ENCODE data around the gene KIF2A. TPM values are rescaled to one million over a fixed set of nuclear protein-coding genes. Genes with fewer than 3 reads are reported as not detected.

Gene KIF2A
- total RNA-seq, 2 experiments from 2014 or later, result 224 to 306 TPM

GRCh38 chr5:62271870-62272269, 34.1 kb upstream of the KIF2A start:
- ATAC-seq (no peak), DNase-seq (no peak)
- Mint-ChIP-seq H3K27me3 (no peaks in the 10 kb centered on the region), H3K36me3 (ENCODE audit: low read depth) (no peaks in the 10 kb centered on the region), H3K27ac (peak overlapping the region; percentile 53), H3K4me1 (peaks cover 29% of the 10 kb centered on the region), H3K9me3 (ENCODE audit: low read depth) (no peaks in the 10 kb centered on the region), H3K4me3 (no peak overlapping the region)
- intact Hi-C loops (cut with DNase I, micrococcal nuclease), result no loop called here
- ChIA-PET POLR2A (no interaction called here), CTCF (interaction anchor here (0.6 to 1.1 kb wide), 4 partner anchors 47 to 221 kb away, joined by 3 to 4 read pairs (median 3); no protein-coding TSS in a partner anchor)

GRCh38 chr5:62273687-62274086, 32.3 kb upstream of the KIF2A start:
- H3K27ac Mint-ChIP-seq, result peak overlapping the region; percentile 19
- peaks cover 31% of the 10 kb centered on the region for H3K4me1 Mint-ChIP-seq
- H3K4me3 Mint-ChIP-seq, result no peak overlapping the region
- H3K27me3 Mint-ChIP-seq, result no peaks in the 10 kb centered on the region
- ATAC-seq (no peak), DNase-seq (no peak)
- no peaks in the 10 kb centered on the region for H3K9me3 Mint-ChIP-seq (ENCODE audit: low read depth)
- ChIA-PET POLR2A (no interaction called here), CTCF (interaction anchor here (0.6 to 1.8 kb wide), 5 partner anchors 10 to 49 kb away, joined by 4 to 7 read pairs (median 4); no protein-coding TSS in a partner anchor)
- intact Hi-C loops (cut with DNase I, micrococcal nuclease), result no loop called here
- no peaks in the 10 kb centered on the region for H3K36me3 Mint-ChIP-seq (ENCODE audit: low read depth)

DNA sequence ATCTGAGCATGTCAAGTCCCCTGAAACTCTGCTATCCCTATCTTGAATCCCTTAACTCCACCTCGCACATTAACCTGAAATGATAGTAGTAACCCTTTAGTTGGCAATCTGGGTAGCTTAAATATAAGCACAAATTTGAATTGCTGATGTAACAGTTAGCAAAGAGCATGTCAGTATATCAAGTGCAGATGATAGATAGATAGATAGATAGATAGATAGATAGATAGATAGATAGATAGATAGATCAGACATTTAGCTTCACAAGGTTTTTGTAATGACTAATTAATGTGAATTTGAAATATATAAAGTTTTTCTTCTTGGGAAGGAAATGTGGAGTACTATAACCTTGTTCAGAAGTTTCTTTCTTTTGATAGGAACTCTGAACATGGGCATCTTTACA, 30.4 kb upstream of the KIF2A start:
- POLR2A ChIA-PET, result interaction anchor here (0.9 kb wide), 1 partner anchor 10 kb away, joined by 3 read pairs; no protein-coding TSS in a partner anchor
- Mint-ChIP-seq H3K9me3 (ENCODE audit: low read depth) (no peaks in the 10 kb centered on the region), H3K4me1 (peaks cover 26% of the 10 kb centered on the region), H3K27me3 (no peaks in the 10 kb centered on the region), H3K4me3 (no peak overlapping the region), H3K27ac (no peak overlapping the region), H3K36me3 (ENCODE audit: low read depth) (no peaks in the 10 kb centered on the region)
- CTCF ChIA-PET, result interaction anchor here (1.2 kb wide), 1 partner anchor 8 kb away, joined by 3 read pairs; no protein-coding TSS in a partner anchor
- no peak for ATAC-seq
- DNase-seq, result no peak
- intact Hi-C loops (cut with DNase I, micrococcal nuclease), result loop anchor here in 1 of 2 experiments (5.0 kb wide), 1 partner anchor 1578 kb away; no protein-coding TSS in a partner anchor

DNA sequence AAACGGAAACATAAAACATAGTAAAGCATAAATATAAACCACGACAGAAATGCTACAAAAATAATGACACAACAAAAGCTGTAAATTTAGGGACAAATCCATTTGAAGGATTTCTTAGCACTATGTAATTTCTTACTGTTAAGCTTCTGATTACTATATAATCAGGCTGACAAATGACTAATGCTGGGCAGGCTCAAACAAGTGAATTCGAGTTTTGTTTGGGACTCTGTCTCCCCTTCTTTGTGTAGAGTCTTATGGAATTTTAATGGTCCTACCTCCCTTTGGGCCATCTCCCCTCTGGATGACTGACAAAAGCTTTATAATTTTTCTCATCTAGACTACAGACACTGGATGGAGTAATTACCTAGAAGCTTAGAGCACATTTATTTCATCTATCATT, 24.6 kb upstream of the KIF2A start:
- Mint-ChIP-seq H3K36me3 (ENCODE audit: low read depth) (peaks cover 3% of the 10 kb centered on the region), H3K9me3 (ENCODE audit: low read depth) (no peaks in the 10 kb centered on the region), H3K4me3 (no peak overlapping the region), H3K4me1 (peaks cover 59% of the 10 kb centered on the region), H3K27me3 (no peaks in the 10 kb centered on the region), H3K27ac (no peak overlapping the region)
- POLR2A ChIA-PET, result no interaction called here
- ATAC-seq (no peak), DNase-seq (no peak)
- CTCF ChIA-PET, result interaction anchor here (0.8 to 1.4 kb wide), 3 partner anchors 16 to 22 kb away, joined by 3 to 6 read pairs (median 3); no protein-coding TSS in a partner anchor
- intact Hi-C loops (cut with DNase I, micrococcal nuclease), result loop anchor here in 1 of 2 experiments (10.0 kb wide), 1 partner anchor 1077 kb away; no protein-coding TSS in a partner anchor

DNA sequence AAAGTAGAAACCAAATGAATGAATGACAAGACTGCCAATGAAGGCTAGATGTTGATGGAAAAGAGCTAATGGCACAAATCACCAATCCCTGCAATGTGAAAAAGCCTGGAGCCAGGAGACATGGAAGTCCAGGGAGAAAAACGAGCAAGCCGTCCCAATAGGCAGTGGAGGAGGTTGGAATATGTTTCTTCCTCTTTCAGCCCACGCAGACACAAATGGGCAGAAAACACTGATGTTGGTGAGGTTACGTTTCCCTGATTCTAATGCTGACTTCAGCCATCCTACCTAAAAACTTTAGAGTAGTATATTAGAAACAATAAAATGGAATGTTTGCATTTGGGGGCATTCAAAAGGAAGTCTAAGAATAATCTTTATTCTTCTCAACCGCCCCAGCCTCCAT, 23.9 kb upstream of the KIF2A start:
- peaks cover 60% of the 10 kb centered on the region for H3K4me1 Mint-ChIP-seq
- DNase-seq (no peak), ATAC-seq (no peak)
- no peak overlapping the region for H3K4me3 Mint-ChIP-seq
- no peaks in the 10 kb centered on the region for H3K27me3 Mint-ChIP-seq
- ChIA-PET CTCF (interaction anchor here (0.8 to 1.3 kb wide), 2 partner anchors 15 to 17 kb away, joined by 3 to 6 read pairs; no protein-coding TSS in a partner anchor), POLR2A (no interaction called here)
- H3K36me3 Mint-ChIP-seq (ENCODE audit: low read depth), result peaks cover 8% of the 10 kb centered on the region
- no peak overlapping the region for H3K27ac Mint-ChIP-seq
- H3K9me3 Mint-ChIP-seq (ENCODE audit: low read depth), result no peaks in the 10 kb centered on the region
- intact Hi-C loops (cut with DNase I, micrococcal nuclease), result loop anchor here in 1 of 2 experiments (10.0 kb wide), 1 partner anchor 1077 kb away; no protein-coding TSS in a partner anchor

DNA sequence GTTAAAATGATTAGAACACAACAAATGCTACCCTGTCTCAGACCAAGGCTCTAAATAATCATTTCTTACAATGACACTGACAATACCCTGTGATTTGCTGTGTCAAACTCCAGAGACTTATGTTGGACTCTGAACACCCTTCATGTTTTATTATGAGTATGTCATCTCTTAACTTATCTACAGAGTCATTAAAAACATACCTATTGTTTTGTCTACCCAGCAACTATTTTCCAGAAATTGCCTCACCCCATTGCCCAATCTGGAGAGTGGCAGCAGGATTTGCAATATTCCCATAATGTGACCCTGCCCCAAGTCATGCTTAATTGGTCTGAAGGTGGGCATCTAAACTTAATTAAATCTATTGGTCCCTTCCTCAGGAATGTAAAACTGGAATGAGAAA, 23.0 kb upstream of the KIF2A start:
- CTCF ChIA-PET, result interaction anchor here (0.6 to 0.7 kb wide), 2 partner anchors 9 to 45 kb away, joined by 3 to 4 read pairs; no protein-coding TSS in a partner anchor
- ATAC-seq (no peak), DNase-seq (no peak)
- intact Hi-C loops (cut with DNase I, micrococcal nuclease), result loop anchor here in 1 of 2 experiments (10.0 kb wide), 1 partner anchor 1078 kb away; no protein-coding TSS in a partner anchor
- H3K27ac Mint-ChIP-seq, result peak overlapping the region; percentile 79
- H3K36me3 Mint-ChIP-seq (ENCODE audit: low read depth), result peaks cover 12% of the 10 kb centered on the region
- no peak overlapping the region for H3K4me3 Mint-ChIP-seq
- no peaks in the 10 kb centered on the region for H3K27me3 Mint-ChIP-seq
- POLR2A ChIA-PET, result no interaction called here
- peaks cover 4% of the 10 kb centered on the region for H3K9me3 Mint-ChIP-seq (ENCODE audit: low read depth)
- peaks cover 62% of the 10 kb centered on the region for H3K4me1 Mint-ChIP-seq

DNA sequence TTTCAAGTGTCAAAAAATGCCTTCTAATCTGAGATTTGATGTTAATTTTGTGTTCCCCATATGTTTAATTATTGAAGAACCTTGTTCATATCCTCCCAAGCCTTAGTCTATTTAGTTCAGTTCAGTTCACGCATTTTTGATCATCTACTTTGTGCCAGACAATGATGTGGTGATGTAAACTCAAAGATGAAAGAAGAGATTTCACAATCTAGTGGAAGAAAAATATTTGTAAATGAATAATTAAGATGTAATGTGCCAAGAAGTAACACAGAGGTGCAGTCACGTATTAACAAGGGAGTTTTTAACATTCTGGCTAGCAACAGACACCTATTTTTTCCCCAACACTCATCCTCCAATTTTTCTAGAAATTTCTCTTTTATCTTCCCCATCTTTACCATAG, 22.1 kb upstream of the KIF2A start:
- Mint-ChIP-seq H3K27ac (peak overlapping the region; percentile 96), H3K4me3 (no peak overlapping the region), H3K9me3 (ENCODE audit: low read depth) (peaks cover 4% of the 10 kb centered on the region), H3K36me3 (ENCODE audit: low read depth) (peaks cover 14% of the 10 kb centered on the region), H3K27me3 (no peaks in the 10 kb centered on the region), H3K4me1 (peaks cover 66% of the 10 kb centered on the region)
- ChIA-PET CTCF (interaction anchor here (0.6 to 1.3 kb wide), 5 partner anchors 10 to 135 kb away, joined by 3 to 4 read pairs (median 3); no protein-coding TSS in a partner anchor), POLR2A (no interaction called here)
- DNase-seq (no peak), ATAC-seq (no peak)
- intact Hi-C loops (cut with DNase I, micrococcal nuclease), result loop anchor here (2.0 to 10.0 kb wide), 3 partner anchors 27 to 1079 kb away; no protein-coding TSS in a partner anchor

- H3K27ac Mint-ChIP-seq, result peak overlapping the region; percentile 96
- DNase-seq (peak; percentile 84), ATAC-seq (peak; percentile 84)
- peaks cover 16% of the 10 kb centered on the region for H3K36me3 Mint-ChIP-seq (ENCODE audit: low read depth)
- H3K9me3 Mint-ChIP-seq (ENCODE audit: low read depth), result peaks cover 4% of the 10 kb centered on the region
- intact Hi-C loops (cut with DNase I, micrococcal nuclease), result loop anchor here (1.0 to 10.0 kb wide), 10 partner anchors 20 to 1080 kb away; partner anchors contain the start of genes DIMT1 (in 1 of the 2), IPO11 (in 1 of the 2) and KIF2A (in 1 of the 2)
- ChIA-PET CTCF (interaction anchor here (0.7 to 2.2 kb wide), 16 partner anchors 12 to 67 kb away, joined by 3 to 16 read pairs (median 4); partner anchors contain the start of gene KIF2A), POLR2A (interaction anchor here (0.6 to 1.8 kb wide), 10 partner anchors 10 to 118 kb away, joined by 3 to 20 read pairs (median 4); partner anchors contain the start of genes DIMT1 and KIF2A)
- H3K4me1 Mint-ChIP-seq, result peaks cover 79% of the 10 kb centered on the region
- H3K27me3 Mint-ChIP-seq, result no peaks in the 10 kb centered on the region
- peak overlapping the region; percentile 35 for H3K4me3 Mint-ChIP-seq
These were observed 20.8 kb upstream of the KIF2A start for GRCh38 chr5:62284946-62285891.

DNA sequence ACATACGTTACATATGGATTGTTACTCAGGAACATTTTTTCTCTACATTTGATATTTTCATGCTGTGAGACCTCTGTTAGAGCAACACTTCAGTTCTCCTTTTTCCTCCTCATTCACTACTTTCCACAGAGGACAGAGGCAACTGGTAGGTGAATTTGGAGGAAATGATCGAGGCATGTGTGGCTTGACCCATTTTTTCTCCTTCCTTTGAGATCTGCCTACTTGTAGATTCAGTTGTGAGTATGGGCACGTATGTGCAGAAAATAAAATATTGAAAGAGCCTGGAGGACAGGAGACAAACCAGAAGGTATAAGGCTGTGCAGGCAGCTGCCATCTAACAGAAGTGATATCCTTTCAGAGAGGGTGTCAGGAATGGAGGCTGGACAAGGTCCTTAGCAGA, 19.2 kb upstream of the KIF2A start:
- DNase-seq, result no peak
- ChIA-PET POLR2A (interaction anchor here (0.9 kb wide), 1 partner anchor 25 kb away, joined by 3 read pairs; no protein-coding TSS in a partner anchor), CTCF (interaction anchor here (1.0 to 2.2 kb wide), 4 partner anchors 10 to 19 kb away, joined by 3 to 17 read pairs (median 8); partner anchors contain the start of gene KIF2A)
- Mint-ChIP-seq H3K4me3 (peak overlapping the region; percentile 29), H3K27me3 (no peaks in the 10 kb centered on the region), H3K27ac (peak overlapping the region; percentile 96), H3K36me3 (ENCODE audit: low read depth) (peaks cover 16% of the 10 kb centered on the region), H3K9me3 (ENCODE audit: low read depth) (peaks cover 4% of the 10 kb centered on the region), H3K4me1 (peaks cover 87% of the 10 kb centered on the region)
- intact Hi-C loops (cut with DNase I, micrococcal nuclease), result loop anchor here (5.0 to 10.0 kb wide), 3 partner anchors 50 to 1082 kb away; partner anchors contain the start of gene DIMT1 (in 1 of the 2)
- no peak for ATAC-seq

DNA sequence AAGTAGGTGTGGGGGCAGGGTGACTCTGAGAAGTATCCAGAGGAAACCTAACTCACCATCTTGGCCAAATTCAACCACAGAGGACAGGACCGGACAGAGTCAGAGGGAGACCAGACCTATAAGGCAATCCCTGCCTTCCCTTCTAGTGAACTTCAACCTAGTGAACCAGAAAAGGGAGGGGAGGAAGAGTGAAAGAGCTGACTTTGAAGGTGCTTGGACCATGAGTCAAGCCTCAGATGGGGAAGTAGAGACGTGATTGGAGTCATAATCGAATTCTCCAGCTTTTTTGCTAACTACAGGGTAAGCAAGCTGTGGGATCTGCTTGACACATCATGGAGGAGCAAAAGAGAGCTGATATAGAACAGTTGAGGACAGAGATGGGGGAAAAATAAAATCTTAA, 18.8 kb upstream of the KIF2A start:
- Mint-ChIP-seq H3K4me1 (peaks cover 90% of the 10 kb centered on the region), H3K27ac (peak overlapping the region; percentile 96), H3K9me3 (ENCODE audit: low read depth) (peaks cover 4% of the 10 kb centered on the region), H3K27me3 (no peaks in the 10 kb centered on the region), H3K4me3 (peak overlapping the region; percentile 29), H3K36me3 (ENCODE audit: low read depth) (peaks cover 17% of the 10 kb centered on the region)
- intact Hi-C loops (cut with DNase I, micrococcal nuclease), result loop anchor here (5.0 to 10.0 kb wide), 3 partner anchors 50 to 1082 kb away; partner anchors contain the start of gene DIMT1 (in 1 of the 2)
- POLR2A ChIA-PET, result interaction anchor here (0.9 to 1.6 kb wide), 2 partner anchors 21 to 25 kb away, joined by 3 to 6 read pairs; no protein-coding TSS in a partner anchor
- DNase-seq (no peak), ATAC-seq (no peak)
- CTCF ChIA-PET, result interaction anchor here (1.0 to 2.2 kb wide), 7 partner anchors 10 to 63 kb away, joined by 3 to 17 read pairs (median 7); partner anchors contain the start of gene KIF2A

All from activated CD4-positive, alpha-beta T cell treated with anti-CD3 and anti-CD28 coated beads for 36 hours (primary cell).